Type B pancreatic cell (in vitro differentiated cells): ENCODE measurements around the gene EPOP. TPM values are rescaled to one million over a fixed set of nuclear protein-coding genes. Genes with fewer than 3 reads are reported as not detected.

Experiments
- DNase-seq: peaks from one replicate; pipeline ENCODE4 v3.0.0; 2021; ENCODE audit warnings: mixed read lengths; ENCODE audit not compliant: unreplicated experiment; ENCODE audit errors: extremely low spot score
- H3K27ac Mint-ChIP-seq: 2 replicates; pipeline ENCODE4 v1.8.0; 2021; ENCODE audit warnings: mild to moderate bottlenecking, mixed read lengths
- H3K27me3 Mint-ChIP-seq: 2 replicates; pipeline ENCODE4 v1.8.0; 2021; ENCODE audit warnings: mixed read lengths
- H3K36me3 Mint-ChIP-seq: 2 replicates; pipeline ENCODE4 v1.8.0; 2021; ENCODE audit warnings: mixed read lengths
- H3K4me1 Mint-ChIP-seq: one replicate; pipeline ENCODE4 v1.8.0; 2021; ENCODE audit warnings: mixed read lengths; ENCODE audit not compliant: unreplicated experiment
- H3K4me3 Mint-ChIP-seq: 2 replicates; pipeline ENCODE4 v1.8.0; 2021; ENCODE audit warnings: mild to moderate bottlenecking, mixed read lengths
- H3K9me3 Mint-ChIP-seq: 2 replicates; pipeline ENCODE4 v1.8.0; 2021; ENCODE audit warnings: mixed read lengths
- total RNA-seq: library from RNA; stranded (reverse); gene quantifications from 2 replicates; pipeline ENCODE4 v1.2.1, GENCODE V29; 2021; ENCODE audit warnings: low replicate concordance
- TF ChIP-seq, protein P1 (sequence below): fragments of 200-600 bp; sonication (generic); conservative IDR thresholded peaks from 2 replicates; pipeline ENCODE4 v1.5.0; 2021; ENCODE audit warnings: antibody characterized with exemption, mild to moderate bottlenecking

The EPOP gene
- total RNA-seq, 1 donor from 2014 or later: 6.2 TPM

DNA sequence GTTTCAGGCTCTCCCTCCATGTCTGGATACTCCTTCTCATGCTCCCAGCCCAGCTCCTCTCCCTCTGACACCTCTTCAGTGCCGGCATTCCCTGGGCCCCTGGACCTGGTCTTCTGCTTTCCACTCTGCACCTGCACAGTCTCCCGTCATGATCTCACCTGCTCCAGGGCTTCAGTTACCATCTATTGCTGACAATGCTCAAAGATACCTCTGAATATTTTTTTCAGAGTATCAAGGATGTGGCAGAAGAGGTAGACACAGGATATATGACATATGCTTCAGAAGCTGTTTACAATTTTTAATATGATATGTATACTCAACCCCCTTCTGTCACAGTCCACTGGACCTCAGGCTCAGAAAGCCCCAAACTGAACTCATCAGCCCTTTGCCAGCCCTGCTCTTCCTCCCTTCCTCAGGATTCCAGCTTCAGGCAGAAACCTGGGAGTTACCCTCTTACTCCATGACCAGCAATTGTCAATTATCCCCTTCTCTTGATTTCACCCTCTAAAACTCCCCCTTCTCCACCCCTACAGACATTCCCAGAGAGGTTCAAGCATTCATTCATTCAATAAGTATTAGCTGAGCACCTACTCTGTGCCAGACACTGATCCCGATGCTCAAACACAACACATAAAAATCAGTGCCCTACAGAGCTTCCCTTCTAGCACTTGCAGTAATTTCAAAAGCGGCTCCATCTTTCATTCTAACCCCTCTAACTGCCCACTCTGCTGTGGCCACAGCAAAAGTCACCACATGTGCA lies 22.5 kb upstream of the EPOP start:
- Mint-ChIP-seq H3K4me3 (peak overlapping the region; percentile 3), H3K27me3 (peaks cover 20% of the 10 kb centered on the region), H3K9me3 (no peaks in the 10 kb centered on the region), H3K36me3 (no peaks in the 10 kb centered on the region), H3K27ac (peak overlapping the region; percentile 30), H3K4me1 (peaks cover 16% of the 10 kb centered on the region)
- TF ChIP-seq, protein P1, sequence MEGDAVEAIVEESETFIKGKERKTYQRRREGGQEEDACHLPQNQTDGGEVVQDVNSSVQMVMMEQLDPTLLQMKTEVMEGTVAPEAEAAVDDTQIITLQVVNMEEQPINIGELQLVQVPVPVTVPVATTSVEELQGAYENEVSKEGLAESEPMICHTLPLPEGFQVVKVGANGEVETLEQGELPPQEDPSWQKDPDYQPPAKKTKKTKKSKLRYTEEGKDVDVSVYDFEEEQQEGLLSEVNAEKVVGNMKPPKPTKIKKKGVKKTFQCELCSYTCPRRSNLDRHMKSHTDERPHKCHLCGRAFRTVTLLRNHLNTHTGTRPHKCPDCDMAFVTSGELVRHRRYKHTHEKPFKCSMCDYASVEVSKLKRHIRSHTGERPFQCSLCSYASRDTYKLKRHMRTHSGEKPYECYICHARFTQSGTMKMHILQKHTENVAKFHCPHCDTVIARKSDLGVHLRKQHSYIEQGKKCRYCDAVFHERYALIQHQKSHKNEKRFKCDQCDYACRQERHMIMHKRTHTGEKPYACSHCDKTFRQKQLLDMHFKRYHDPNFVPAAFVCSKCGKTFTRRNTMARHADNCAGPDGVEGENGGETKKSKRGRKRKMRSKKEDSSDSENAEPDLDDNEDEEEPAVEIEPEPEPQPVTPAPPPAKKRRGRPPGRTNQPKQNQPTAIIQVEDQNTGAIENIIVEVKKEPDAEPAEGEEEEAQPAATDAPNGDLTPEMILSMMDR: no peak
- no peak for DNase-seq

DNA sequence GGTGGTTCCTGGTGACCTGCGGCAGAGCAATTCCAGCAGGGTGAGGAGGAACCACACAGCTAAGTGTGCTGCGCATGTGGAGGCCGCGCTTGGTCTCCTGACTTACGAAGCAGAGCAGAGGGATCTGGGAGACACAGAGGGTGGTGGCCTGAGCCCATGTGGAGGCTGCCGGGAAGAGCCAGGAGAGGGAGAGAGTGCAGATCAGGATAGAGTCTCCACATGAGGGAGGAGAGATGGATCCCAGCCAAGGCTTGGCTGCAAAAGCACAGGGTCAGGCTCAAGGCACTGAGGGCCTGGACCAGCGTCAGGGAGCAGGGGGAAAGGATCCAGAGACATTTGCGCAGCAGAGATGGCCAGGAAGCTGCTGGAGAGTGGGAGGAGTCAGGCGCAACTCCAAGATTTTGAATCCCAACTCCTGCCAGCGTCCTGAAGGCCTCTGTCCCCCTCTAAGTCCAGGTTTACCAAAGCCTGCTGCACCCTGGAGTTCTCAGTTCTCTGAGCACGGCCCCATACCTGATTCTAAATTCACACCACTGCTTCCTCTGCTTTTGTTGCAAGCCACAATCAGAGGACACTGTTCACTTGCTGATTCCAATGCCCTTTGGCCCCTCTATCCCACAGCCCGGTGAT lies 19.1 kb upstream of the EPOP start:
- TF ChIP-seq, protein P1: no peak
- Mint-ChIP-seq H3K9me3 (no peaks in the 10 kb centered on the region), H3K27me3 (peaks cover 15% of the 10 kb centered on the region), H3K27ac (no peak overlapping the region), H3K4me1 (peaks cover 19% of the 10 kb centered on the region), H3K4me3 (no peak overlapping the region), H3K36me3 (no peaks in the 10 kb centered on the region)
- DNase-seq: no peak

DNA sequence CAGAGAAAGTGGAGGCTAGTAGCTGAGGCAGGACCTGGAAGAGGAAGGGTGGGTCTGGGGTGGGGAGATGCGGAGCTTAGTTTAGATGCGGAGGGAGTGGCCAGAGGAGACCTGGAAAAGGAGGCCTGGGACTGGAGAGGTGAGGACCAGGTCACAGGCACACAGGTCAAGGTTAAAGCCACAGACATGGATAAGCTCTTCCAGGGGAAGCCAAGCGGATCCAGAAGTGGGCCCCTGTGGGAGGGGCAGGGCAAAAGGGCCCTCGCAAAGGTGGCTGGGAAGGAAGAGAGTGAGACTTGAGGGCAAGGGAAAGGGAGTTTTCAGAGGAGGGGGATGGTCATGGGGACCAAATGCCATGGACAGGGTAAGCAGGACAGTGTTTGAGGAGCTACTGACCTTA lies 16.4 kb upstream of the EPOP start:
- no peak for DNase-seq
- Mint-ChIP-seq H3K27me3 (peaks cover 5% of the 10 kb centered on the region), H3K4me3 (no peak overlapping the region), H3K36me3 (no peaks in the 10 kb centered on the region), H3K27ac (no peak overlapping the region), H3K9me3 (no peaks in the 10 kb centered on the region), H3K4me1 (peaks cover 19% of the 10 kb centered on the region)
- TF ChIP-seq, protein P1: no peak

DNA sequence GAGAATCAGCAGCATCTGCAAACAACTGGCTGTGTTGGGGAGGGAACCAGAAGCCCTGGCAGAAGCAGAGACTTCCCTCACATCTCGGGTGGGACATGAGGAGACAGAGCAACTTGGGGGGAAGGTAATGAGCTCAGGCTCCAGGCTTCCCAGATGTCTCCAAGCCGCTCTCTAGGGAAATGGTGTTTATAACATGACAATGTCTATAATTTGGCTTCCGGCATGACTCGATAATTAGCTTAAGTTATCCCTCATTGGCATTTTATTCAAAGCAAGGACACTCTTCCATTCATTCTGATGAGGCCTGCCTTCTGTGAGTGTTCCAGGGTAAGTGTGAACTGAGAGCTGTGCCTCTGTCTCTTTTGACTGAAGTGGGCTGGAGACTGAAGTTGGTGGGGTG lies 15.6 kb upstream of the EPOP start:
- Mint-ChIP-seq H3K4me1 (peaks cover 19% of the 10 kb centered on the region), H3K36me3 (no peaks in the 10 kb centered on the region), H3K27me3 (peaks cover 5% of the 10 kb centered on the region), H3K9me3 (no peaks in the 10 kb centered on the region), H3K4me3 (no peak overlapping the region), H3K27ac (no peak overlapping the region)
- TF ChIP-seq, protein P1: no peak
- DNase-seq: no peak

DNA sequence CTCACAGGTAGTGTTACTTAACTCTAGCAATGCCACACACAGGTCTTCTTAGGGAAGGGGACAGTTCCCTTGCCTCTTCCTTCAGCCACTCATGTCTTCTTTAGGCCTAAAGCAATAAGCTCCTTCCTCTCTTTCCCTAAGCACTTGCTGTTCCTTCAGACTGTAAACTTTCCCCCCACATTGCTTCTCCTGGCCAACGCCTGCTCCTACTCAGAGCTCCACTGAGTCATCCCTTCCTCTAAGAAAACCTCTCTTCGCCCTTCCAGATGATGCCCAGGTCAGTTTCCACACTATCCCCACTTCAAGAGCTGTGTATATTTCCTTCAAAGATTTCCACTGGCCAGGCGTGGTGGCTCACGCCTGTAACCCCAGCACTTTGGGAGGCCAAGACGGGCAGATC lies 12.5 kb upstream of the EPOP start:
- H3K4me3 Mint-ChIP-seq: no peak overlapping the region
- no peaks in the 10 kb centered on the region for H3K9me3 Mint-ChIP-seq
- peaks cover 8% of the 10 kb centered on the region for H3K4me1 Mint-ChIP-seq
- peaks cover 5% of the 10 kb centered on the region for H3K27me3 Mint-ChIP-seq
- TF ChIP-seq, protein P1: no peak
- DNase-seq: no peak
- H3K36me3 Mint-ChIP-seq: no peaks in the 10 kb centered on the region
- no peak overlapping the region for H3K27ac Mint-ChIP-seq
